ENCODE measurements around the gene KRTAP5-6.

The KRTAP5-6 gene

GRCh38 chr11:1673446-1674172 lies 23.4 kb upstream of the KRTAP5-6 start:
- peaks cover 42% of the 10 kb centered on the region for H3K4me1 Mint-ChIP-seq

GRCh38 chr11:1674173-1675131 lies 22.5 kb upstream of the KRTAP5-6 start:
- H3K36me3 Mint-ChIP-seq (ENCODE audit: low read depth) = peaks cover 5% of the 10 kb centered on the region
- peak overlapping the region; percentile 52 for H3K27ac Mint-ChIP-seq
- peaks cover 22% of the 10 kb centered on the region for H3K9me3 Mint-ChIP-seq
- peaks cover 29% of the 10 kb centered on the region for H3K27me3 Mint-ChIP-seq (ENCODE audit: low read depth, poor library complexity)
- TF ChIP-seq CTCF (IDR thresholded peaks at IDR 0.05) = no peak
- H3K4me3 Mint-ChIP-seq = peak overlapping the region; percentile 16
- DNase-seq = no peak
- H3K4me1 Mint-ChIP-seq = peaks cover 36% of the 10 kb centered on the region

More at GRCh38 chr11:1673446-1674172, 23.4 kb upstream of the KRTAP5-6 start:
- peaks cover 22% of the 10 kb centered on the region for H3K9me3 Mint-ChIP-seq
- peaks cover 5% of the 10 kb centered on the region for H3K36me3 Mint-ChIP-seq (ENCODE audit: low read depth)
- H3K27ac Mint-ChIP-seq = peak overlapping the region; percentile 60
- DNase-seq = no peak
- no peak overlapping the region for H3K4me3 Mint-ChIP-seq
- peaks cover 31% of the 10 kb centered on the region for H3K27me3 Mint-ChIP-seq (ENCODE audit: low read depth, poor library complexity)
- TF ChIP-seq CTCF (IDR thresholded peaks at IDR 0.05) = no peak

DNA sequence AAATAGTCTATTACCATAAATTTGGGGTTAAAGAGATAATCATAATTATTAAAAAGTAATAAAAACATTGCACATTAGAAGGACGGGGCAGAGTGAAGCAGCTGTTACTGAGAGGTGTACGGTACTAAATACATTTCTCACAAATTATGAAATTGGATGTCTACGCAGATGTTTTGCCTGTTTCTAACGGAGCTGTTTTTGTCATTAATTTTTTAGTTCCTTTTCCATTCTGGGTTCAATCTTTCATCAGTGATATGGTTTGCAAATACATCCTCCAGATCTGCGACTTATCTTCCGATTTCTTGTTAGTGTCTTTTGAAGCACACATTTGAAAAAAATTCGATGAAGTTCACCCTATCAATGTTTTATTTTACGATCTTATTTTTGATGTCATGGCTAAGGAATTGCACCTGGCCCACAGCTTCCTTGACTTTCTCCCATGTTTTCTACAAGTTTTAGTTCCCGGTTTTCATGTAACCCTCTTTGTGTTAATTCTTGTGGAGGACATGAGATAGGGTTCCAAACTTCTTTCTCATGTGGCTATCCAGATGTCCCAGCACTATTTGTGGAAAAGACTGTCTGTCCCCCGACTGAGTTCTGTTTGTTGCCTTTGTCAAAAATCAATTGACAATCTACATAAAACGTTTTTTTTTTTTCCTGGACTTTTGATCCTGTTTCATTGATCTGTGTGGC lies 21.3 kb upstream of the KRTAP5-6 start:
- Mint-ChIP-seq H3K9me3 (peaks cover 25% of the 10 kb centered on the region), H3K27me3 (ENCODE audit: low read depth, poor library complexity) (peaks cover 29% of the 10 kb centered on the region), H3K4me1 (peaks cover 30% of the 10 kb centered on the region), H3K4me3 (no peak overlapping the region), H3K27ac (no peak overlapping the region), H3K36me3 (ENCODE audit: low read depth) (peaks cover 5% of the 10 kb centered on the region)
- no peak for TF ChIP-seq CTCF (IDR thresholded peaks at IDR 0.05)
- DNase-seq = no peak

DNA sequence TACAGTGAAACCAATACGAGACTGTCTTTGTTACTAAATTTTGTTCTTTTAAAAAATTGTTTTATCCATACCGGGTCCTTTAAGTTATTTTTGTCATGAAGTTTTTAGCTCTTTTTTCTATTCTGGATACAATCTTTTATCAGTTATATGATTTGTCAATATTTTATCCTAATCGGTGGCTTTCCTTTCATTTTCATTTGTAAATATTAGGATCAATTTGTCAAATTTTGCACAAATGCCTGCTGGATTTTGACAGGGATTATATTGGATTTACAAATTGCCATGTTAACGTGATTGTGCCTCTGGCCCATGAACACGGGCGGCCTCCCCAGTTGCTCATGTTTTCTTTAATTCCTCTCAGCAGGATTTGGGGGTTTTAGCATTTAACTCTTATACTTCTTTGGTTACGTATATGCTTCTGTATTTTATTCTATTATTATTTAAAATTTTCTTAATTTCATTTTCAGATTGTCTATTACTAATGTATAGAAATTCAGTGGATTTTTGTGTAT lies 20.7 kb upstream of the KRTAP5-6 start:
- Mint-ChIP-seq H3K36me3 (ENCODE audit: low read depth) (peaks cover 5% of the 10 kb centered on the region), H3K27ac (no peak overlapping the region), H3K4me3 (no peak overlapping the region), H3K4me1 (peaks cover 30% of the 10 kb centered on the region), H3K27me3 (ENCODE audit: low read depth, poor library complexity) (peaks cover 26% of the 10 kb centered on the region), H3K9me3 (peaks cover 28% of the 10 kb centered on the region)
- no peak for TF ChIP-seq CTCF (IDR thresholded peaks at IDR 0.05)
- no peak for DNase-seq

DNA sequence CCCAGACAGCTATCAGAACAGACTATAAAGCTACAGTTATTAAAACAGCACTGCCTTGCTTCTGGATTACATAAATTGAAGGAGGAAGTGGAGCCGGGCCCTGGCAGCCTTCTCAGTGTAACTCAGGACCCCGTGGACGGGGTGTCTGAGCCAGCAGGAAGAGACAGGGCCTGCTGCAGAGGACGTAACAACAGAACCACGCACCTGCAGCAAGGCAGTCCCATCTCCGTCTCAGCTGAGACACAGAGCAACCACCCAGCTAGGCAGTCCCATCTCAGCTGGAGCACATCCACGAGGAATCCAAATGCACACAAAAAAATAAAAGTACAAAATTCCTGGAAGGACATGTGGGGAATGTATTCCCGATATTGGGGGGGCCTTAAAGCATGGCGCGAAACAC lies 17.1 kb upstream of the KRTAP5-6 start:
- no peak overlapping the region for H3K4me3 Mint-ChIP-seq
- no peak for TF ChIP-seq CTCF (IDR thresholded peaks at IDR 0.05)
- H3K27ac Mint-ChIP-seq = no peak overlapping the region
- H3K4me1 Mint-ChIP-seq = peaks cover 28% of the 10 kb centered on the region
- no peak for DNase-seq
- H3K36me3 Mint-ChIP-seq (ENCODE audit: low read depth) = no peaks in the 10 kb centered on the region
- H3K9me3 Mint-ChIP-seq = peaks cover 10% of the 10 kb centered on the region
- peaks cover 12% of the 10 kb centered on the region for H3K27me3 Mint-ChIP-seq (ENCODE audit: low read depth, poor library complexity)

Data from nephron progenitor cell (in vitro differentiated cells).